GM19035 (cell line): ENCODE measurements around the gene GPR39.

Experiments used
- ATAC-seq: cut with Tn5 transposase; IDR thresholded peaks from one replicate; pipeline ENCODE4 v1.9.1; 2021; ENCODE audit not compliant: unreplicated experiment

The GPR39 gene

DNA sequence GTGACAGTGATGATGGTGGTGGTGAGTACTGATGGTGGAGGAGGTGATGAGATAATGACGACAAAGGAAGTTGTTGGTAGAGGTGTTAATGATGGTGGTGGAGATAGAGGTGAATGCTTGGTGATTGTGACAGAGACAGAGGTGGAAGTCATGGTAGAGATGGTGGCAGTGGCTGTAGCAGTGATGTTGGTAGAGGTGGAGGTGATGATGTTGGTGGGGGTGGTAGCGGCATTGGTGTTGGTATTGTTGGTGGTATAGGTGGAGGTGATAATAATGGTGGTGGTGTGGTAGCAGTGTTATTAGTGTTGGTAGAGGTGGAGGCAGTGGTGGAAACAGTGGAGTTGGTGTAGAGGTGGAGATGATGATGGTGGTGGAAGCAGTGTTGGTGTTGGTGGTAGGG, 217.0 kb downstream of the GPR39 start:
- no peak for ATAC-seq

DNA sequence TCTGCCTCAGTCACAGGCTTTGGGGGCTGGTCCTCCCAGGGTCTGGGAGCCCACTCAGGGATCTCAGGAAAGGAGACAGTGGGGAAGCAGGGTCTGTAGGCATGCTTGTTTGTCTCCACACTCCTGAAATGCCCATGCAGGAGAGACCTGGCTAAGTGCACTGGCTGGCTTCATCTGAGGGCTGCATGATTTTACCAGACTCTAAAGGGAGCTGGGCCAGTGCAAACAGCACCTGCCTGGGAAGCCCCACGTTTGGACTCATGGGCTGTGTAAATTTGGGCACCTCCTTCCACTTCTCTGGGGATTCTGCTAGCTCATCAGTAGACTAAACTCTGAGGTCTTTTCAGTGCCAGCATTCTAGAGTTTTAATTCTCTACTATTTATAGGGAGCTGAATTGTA, 219.7 kb downstream of the GPR39 start:
- no peak for ATAC-seq

DNA sequence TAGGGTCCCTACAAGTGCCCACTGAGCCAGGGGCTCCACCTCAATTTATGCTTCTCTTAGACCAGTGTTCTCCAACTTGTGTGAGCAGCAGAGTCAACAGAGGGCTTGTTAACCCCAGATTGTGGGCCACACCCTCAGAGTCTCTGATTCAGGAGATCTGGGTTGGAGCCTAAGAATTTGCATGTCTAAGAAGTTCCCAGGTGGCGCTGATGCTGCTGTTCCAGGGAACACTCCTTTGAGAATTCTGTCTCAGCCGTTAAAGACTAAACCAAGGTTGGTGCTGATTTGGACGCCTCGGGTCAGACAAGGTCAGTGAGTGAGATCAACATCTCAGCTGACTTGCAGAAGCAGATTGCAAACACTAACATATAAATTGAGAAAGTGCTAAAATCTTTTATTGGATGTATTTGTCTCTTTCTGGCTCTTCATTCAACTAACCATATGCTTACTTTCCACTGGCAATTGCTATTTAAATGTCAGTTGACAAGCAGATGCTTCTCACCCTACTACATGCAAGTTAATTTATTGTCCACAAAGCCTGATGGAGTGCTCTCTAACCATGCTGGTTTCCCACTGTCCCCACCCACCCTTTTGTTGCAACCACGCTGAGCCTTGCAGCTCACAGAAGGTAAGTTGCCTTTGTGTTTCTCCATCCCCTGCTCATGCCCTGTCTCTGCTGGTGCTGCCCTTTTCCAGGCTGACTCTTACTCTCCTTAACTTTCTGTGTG, 221.9 kb downstream of the GPR39 start:
- ATAC-seq = no peak

DNA sequence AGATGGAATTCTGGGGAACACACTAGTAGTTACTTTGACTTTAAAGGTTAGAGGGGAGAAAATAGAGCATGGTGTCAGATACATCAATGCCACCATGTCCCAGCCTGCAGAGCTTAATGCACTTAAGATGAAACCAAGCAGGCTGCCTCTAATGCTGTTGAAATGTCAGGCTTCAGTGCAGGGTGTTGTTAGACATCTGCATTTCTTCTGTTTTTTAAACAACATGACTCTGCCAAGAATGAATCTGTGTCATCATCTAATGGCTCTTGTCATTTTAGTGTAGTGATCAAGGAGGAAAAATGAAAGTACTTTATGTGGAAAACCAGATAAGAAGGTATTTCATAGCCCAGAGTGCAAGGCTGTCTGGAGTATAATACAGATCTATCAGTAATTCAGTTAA, 223.5 kb downstream of the GPR39 start:
- no peak for ATAC-seq

DNA sequence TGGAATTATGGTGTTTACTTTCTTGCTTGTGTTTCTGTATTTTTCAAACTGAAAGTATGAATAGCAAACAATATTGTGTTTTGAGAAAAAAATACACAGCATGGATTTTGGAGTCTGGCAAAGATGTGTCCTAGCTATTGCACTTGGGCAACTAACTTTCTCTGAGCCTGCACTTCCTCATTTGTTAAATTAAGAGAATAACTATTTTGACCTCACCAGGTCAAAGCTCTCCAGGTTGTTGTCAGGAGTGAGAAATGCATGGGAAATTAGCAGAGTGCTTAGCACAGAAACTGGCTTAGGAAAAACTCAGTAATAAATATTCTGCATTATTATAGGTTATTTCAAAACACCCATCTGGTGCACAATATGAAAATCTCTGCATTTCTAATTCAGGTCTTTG, 225.2 kb downstream of the GPR39 start:
- ATAC-seq = no peak

DNA sequence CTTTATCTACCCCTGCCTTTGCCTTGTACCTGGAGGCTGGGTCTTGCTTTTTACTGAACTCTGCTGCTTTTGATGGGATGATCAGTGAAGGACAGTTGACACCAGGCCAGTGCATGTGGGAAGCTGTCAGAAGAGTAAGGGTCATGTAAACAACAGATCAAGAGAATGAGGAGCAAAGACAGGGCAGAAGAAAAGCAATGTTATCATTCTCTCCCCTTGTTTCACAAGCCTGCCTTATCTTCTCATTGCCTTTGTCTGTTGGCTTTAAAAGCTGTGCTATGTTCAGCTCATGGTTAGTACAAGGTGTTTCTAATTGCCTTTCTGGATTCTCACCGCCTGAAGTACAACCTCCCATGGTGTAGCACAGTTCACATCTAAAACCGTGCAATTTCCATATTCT, 225.8 kb downstream of the GPR39 start:
- ATAC-seq = no peak

DNA sequence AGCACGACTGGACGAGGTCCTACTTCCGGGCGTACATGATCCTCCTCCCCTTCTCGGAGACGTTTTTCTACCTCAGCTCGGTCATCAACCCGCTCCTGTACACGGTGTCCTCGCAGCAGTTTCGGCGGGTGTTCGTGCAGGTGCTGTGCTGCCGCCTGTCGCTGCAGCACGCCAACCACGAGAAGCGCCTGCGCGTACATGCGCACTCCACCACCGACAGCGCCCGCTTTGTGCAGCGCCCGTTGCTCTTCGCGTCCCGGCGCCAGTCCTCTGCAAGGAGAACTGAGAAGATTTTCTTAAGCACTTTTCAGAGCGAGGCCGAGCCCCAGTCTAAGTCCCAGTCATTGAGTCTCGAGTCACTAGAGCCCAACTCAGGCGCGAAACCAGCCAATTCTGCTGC, 228.6 kb downstream of the GPR39 start:
- ATAC-seq = no peak

DNA sequence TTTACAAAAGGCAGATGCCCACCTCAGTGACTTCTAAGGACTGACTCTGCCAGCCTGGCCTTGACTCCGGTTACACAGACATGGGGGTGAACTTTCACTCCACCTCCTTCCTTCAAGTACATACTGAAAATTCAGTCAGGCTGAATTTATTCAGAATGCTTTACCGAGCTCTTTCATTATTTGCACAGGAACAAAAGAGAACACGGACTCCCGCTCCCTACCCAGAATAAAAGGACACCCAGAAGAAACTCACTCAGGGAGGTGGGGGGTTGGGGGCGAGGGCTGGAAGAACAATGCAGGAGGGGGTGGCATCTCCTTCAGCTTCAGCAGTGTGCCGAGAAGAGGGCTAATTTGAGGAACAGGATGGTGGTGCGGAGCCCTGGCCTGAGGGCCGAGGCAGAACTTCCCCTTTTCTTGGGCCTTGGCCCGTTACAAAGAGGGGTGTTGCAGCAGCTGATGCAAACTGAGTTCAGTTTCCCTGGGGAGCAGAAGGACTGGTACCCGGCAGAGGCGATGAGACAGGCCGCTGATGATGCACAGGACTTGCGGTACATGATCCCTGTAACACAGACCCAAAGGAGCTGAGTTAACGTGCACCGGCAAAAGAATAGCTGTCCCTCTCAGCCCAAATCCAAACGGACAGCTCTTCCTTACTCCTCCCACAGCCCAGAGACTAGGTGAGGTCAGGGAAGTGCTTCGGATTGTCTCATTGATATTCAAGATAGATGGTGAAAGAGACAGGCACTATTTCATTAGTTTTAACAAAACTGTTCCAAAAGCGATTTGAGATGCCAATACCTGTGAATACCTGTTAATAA, 229.3 kb downstream of the GPR39 start:
- ATAC-seq = no peak

DNA sequence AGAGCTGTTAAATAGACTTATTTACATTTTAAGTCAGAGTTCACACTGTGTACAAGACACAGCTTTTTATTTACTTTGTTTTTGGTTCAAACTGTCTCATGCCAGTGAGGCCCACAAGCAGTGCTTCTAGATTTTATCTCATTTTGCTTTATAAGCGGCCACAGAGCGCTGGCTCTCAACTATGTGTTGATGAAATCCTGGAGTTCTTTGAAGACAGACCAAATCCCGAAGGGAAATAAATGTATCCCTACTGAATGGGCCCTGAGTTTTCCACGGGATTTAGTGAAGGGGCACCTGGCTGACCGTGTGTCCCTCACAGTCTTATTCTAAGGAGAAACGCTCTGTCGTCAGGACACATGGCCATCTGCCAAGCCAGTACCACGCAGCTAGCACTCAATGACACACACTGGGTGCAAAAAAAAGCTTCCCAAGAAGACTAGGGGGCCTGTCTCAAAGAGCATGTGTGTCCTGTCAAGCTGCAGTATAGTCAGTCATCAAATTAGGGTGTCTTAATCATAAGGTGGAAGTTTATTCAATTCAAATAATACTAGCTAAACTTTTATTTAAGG, 230.0 kb downstream of the GPR39 start:
- ATAC-seq = no peak

DNA sequence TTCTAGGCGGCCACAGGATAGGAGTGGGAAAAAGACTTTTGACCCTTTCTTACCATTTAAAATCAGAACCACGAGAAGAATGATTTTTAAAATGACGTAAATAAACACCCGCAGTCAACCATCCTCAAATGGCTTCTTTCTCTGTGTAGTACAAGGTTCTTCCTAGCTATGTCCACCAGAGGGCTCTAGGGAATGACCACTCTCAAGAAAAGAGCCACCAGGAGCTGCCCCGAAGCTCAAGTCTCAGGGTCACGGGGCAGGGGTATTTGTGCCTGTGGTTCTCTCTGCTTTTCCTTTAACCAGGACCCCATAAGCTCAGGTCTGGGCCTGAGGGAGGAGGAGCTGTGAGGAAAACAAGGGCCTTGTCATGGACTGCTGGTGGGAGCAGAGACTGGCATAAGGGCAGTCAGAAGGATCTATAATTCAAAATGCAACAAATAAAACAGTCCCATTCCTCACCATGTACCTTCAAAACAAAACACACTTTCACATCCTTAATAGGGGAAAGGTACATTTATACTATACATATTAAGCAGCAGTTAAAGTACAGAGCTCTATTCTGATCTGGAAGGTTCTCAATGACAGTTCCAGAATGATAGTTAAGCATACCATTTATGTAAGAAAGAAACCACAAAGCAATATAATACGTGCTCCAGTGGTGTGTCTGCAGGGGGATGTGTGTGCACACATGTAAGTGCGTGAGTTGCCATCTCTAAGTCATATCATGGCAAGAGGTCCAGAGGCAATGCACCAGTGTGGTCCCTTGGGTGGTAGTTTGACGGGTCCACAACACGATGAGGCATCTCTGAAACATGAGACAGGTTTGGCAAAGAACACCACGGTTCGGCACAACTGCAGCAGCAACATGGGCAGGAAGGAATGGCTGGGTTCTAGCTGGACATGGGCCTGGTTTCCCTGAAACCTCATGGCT, 234.8 kb downstream of the GPR39 start:
- ATAC-seq = peak; percentile 67

DNA sequence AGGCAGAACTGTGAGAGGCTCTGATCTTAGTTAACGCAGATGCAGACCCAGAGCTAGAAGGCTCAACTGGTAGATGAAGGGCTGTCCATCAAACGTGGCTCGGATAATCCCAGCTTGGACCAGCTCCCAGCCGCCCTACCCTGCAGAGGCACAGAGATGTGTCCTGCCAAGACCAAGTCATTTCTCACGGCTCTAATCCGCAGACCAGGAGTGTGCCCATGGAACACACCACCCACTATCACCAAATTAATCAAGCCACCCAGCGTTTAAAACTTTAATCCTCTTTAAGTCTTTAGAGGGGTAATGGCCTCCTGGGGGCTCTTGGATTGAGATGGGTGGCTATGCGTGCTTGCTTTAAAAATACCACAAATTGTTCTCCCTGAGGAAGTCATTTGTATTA, 235.9 kb downstream of the GPR39 start:
- no peak for ATAC-seq

DNA sequence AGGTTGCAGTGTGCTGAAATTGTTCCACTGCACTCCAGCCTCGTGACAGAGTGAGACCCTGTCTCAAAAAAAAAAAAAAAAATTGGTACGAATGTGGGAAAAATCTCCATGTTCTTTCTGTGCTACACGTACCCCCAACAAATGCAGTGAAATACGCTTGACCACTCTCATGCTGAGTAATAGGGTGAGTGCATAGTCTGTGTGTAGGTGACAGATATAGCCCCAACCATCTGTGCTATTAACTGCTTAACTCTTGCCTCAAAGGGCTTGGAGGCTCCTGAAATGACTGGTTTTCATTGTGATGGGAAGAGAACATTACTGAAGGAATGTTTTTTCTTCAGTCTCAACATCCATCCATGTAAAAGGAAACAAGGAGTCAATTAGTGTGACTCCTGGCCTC, 237.7 kb downstream of the GPR39 start:
- no peak for ATAC-seq

DNA sequence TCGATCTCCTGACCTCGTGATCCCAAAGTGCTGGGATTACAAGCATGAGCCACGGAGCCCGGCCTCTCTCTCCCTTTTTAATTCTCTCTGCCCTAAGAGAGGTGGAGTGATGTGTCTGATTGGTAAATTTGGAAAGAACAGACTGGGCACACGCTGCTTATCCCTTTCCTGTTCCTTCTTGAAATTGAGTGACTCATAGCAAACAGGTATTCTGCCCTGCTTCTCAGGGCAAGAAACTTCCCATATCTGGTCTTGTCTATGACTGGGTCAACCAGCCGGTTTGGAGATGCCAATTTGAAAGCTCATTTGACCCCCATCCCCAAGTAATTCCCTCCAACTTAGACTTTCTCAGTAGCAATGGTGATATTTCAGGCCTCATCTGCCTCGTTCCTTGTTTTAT, 238.4 kb downstream of the GPR39 start:
- ATAC-seq = no peak

DNA sequence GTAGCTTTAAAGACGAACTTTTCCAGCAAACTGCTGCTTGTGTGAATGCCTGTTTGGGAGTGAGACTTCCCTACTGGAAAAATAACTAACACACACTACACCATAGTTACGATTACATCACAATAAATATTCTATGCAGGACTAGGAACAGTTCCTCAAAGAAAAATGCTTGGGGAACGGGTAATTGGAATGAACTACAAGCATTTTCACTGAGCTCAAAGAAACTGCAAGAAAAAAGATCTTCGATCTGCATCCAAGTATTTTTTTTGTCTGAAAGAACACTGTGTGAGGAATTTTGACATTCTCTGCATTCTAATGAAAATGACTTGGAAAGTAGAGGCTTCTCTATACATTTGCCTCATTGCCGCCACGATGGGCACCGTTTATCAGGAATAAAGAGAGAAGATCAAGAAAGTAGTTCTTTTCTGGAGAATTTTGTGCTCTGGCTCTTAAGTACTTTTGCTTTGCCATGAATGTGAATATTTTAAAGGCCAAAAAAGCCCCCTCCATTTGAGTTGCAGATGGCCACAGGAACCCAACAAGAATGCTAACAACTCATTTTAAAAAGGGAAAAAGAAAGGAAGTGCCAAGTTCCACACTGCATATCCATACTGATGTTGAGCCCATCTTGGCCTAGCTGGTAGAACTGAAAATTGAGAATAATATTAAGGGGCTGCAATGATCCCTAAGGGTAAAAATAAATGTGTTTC, 239.8 kb downstream of the GPR39 start:
- no peak for ATAC-seq

DNA sequence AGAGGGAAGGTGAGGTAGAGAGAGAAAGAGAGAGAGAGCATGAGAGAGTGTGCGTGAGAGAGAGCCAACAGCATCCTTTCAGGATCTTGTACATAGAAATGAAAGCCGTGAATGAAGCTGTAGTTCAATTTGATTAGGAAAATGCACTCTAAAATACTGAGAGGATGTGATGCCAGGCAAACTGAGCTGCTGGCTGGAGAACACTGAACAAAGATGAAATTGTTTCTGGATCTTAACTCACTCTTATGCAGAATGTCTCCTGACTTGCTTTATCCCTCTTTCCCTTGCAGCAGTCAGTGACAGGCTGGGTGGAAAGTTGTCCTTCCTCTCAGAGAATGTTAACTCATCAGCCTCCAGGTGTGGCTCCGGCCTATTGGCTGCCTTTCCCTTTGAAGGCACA, 242.7 kb downstream of the GPR39 start:
- no peak for ATAC-seq

DNA sequence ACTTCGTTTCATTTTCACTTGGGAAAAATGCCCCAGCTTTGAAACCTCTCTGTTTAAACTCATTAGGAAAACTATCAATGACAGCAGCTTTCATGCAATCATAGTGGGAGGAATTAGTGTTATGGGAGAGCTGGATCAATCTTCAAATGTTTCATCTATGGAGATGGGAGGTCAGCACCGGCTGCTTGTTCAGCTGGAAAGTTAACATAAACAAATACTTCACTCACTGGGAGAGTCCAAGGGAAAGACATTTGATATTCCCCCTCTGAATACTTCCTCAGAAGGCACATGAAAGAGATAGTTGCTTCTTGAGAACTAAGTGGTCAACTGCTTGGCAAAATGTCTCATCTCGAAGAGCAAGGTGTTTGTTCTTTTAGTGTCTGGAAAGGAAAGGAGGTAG, 246.1 kb downstream of the GPR39 start:
- no peak for ATAC-seq

DNA sequence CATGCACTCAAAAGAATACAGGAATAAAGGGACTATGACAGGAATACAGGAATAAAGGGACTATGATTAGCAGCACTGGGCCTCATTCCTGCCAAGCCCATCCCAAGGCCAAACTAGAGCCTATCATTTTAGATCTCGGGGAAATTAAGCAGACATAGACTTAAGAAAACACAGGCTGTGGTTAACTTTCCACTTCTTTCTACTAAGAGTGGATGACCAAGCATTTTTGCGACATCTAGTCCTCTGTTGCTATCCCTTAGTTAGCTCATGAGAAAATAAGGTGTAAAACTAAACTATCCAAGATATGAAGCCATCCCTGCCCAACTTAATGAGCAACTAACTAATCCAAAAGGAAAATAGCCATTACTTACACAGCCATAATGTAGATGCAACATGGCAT, 247.5 kb downstream of the GPR39 start:
- ATAC-seq = no peak

DNA sequence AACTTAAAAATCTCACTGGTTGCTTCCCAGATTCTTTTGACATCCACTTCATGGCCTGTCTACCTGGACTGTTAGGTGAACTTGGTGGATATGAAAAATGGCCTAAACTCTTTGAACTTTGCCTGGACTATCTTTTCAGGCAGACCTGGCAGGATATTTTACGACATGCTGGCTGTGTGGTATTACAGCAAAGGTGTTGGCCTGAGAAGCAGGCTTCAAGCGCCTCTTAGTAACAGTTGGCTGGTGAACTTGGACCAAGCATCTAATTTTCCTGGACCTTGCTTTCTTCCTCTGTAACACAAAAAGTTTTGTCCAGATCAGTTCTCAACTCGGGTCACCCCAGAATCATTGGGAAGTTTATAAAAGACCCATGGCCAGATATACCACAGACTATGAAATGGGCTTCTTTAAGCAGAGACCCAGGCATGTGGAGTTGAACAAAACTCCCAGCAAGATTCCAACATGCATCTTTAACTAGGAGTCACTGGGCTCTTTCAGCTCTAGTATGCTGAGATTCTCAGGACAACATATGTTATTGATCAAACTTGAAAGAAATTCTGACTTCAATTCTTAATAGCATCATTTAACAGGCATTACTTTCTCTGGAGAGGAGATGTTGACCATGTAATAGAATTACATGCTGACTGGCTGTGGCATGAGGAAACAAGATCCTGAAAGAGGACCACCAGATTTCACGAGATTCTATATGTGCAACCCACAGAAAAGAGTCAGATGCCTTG, 249.0 kb downstream of the GPR39 start:
- no peak for ATAC-seq

DNA sequence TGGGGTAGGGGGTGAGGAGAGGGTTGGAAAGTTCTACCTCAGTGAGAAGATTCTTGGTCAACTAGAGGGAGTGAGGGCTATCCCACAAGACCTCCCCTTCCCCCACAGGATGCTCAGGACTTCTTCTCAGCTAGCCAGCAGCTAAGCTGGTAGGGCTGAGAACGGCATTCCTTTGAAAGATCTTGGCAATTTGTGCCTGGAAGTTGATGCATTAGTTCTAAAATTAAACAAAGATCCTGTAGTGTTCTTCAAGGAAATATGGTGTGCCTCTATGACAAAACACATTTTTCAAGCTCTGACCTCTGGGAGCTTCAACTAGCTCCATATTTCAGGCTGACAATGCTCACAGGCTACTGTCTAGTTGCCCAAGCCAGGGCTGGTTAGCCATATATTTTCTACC, 251.1 kb downstream of the GPR39 start:
- ATAC-seq = no peak
